ENCODE measurements around the gene PTPRR.

Gene PTPRR

GRCh38 chr12:70619471-70620152, 300.9 kb downstream of the PTPRR start:
- Mint-ChIP-seq H3K36me3 (ENCODE audit: insufficient read depth) (no peaks in the 10 kb centered on the region), H3K27ac (ENCODE audit: low read depth) (no peak overlapping the region), H3K4me1 (no peaks in the 10 kb centered on the region), H3K9me3 (no peaks in the 10 kb centered on the region), H3K27me3 (no peaks in the 10 kb centered on the region), H3K4me3 (no peak overlapping the region)
- DNase-seq (ENCODE audit: low spot score in 2 of 2) (no peak), ATAC-seq (replicated peaks; ENCODE audit: extremely low read depth, poor library complexity, severe bottlenecking) (no peak)

- no peak overlapping the region for H3K4me3 Mint-ChIP-seq
- no peaks in the 10 kb centered on the region for H3K9me3 Mint-ChIP-seq
- H3K36me3 Mint-ChIP-seq (ENCODE audit: insufficient read depth): no peaks in the 10 kb centered on the region
- H3K27ac Mint-ChIP-seq (ENCODE audit: low read depth): no peak overlapping the region
- no peak for ATAC-seq (replicated peaks; ENCODE audit: extremely low read depth, poor library complexity, severe bottlenecking)
- no peak for DNase-seq (ENCODE audit: low spot score in 2 of 2)
- H3K27me3 Mint-ChIP-seq: peaks cover 5% of the 10 kb centered on the region
- H3K4me1 Mint-ChIP-seq: no peaks in the 10 kb centered on the region
Observed at GRCh38 chr12:70618371-70618770, 302.2 kb downstream of the PTPRR start.

GRCh38 chr12:70617450-70617849, 303.1 kb downstream of the PTPRR start:
- Mint-ChIP-seq H3K27ac (ENCODE audit: low read depth) (no peak overlapping the region), H3K4me1 (no peaks in the 10 kb centered on the region), H3K9me3 (no peaks in the 10 kb centered on the region), H3K36me3 (ENCODE audit: insufficient read depth) (no peaks in the 10 kb centered on the region), H3K27me3 (peaks cover 7% of the 10 kb centered on the region), H3K4me3 (no peak overlapping the region)
- no peak for ATAC-seq (replicated peaks; ENCODE audit: extremely low read depth, poor library complexity, severe bottlenecking)
- DNase-seq (ENCODE audit: low spot score in 2 of 2): no peak

GRCh38 chr12:70615174-70615866, 305.2 kb downstream of the PTPRR start:
- DNase-seq (ENCODE audit: low spot score in 2 of 2) (no peak), ATAC-seq (replicated peaks; ENCODE audit: extremely low read depth, poor library complexity, severe bottlenecking) (no peak)
- Mint-ChIP-seq H3K4me1 (peaks cover 4% of the 10 kb centered on the region), H3K36me3 (ENCODE audit: insufficient read depth) (no peaks in the 10 kb centered on the region), H3K27me3 (peaks cover 26% of the 10 kb centered on the region), H3K9me3 (no peaks in the 10 kb centered on the region), H3K4me3 (no peak overlapping the region), H3K27ac (ENCODE audit: low read depth) (no peak overlapping the region)

- no peak for ATAC-seq (replicated peaks; ENCODE audit: extremely low read depth, poor library complexity, severe bottlenecking)
- H3K9me3 Mint-ChIP-seq: no peaks in the 10 kb centered on the region
- H3K36me3 Mint-ChIP-seq (ENCODE audit: insufficient read depth): no peaks in the 10 kb centered on the region
- H3K4me3 Mint-ChIP-seq: peak overlapping the region; percentile 50
- H3K27me3 Mint-ChIP-seq: peaks cover 39% of the 10 kb centered on the region
- H3K4me1 Mint-ChIP-seq: peaks cover 6% of the 10 kb centered on the region
- peak overlapping the region; percentile 9 for H3K27ac Mint-ChIP-seq (ENCODE audit: low read depth)
- DNase-seq (ENCODE audit: low spot score in 2 of 2): no peak
Observed at GRCh38 chr12:70609739-70610491, 310.6 kb downstream of the PTPRR start.

- Mint-ChIP-seq H3K4me3 (peak overlapping the region; percentile 50), H3K27me3 (peaks cover 39% of the 10 kb centered on the region), H3K9me3 (no peaks in the 10 kb centered on the region), H3K36me3 (ENCODE audit: insufficient read depth) (no peaks in the 10 kb centered on the region), H3K27ac (ENCODE audit: low read depth) (no peak overlapping the region), H3K4me1 (peaks cover 6% of the 10 kb centered on the region)
- no peak for ATAC-seq (replicated peaks; ENCODE audit: extremely low read depth, poor library complexity, severe bottlenecking)
- no peak for DNase-seq (ENCODE audit: low spot score in 2 of 2)
Observed at GRCh38 chr12:70609203-70609602, 311.3 kb downstream of the PTPRR start.

- ATAC-seq (replicated peaks; ENCODE audit: extremely low read depth, poor library complexity, severe bottlenecking) (no peak), DNase-seq (ENCODE audit: low spot score in 2 of 2) (no peak)
- H3K9me3 Mint-ChIP-seq: no peaks in the 10 kb centered on the region
- peaks cover 32% of the 10 kb centered on the region for H3K27me3 Mint-ChIP-seq
- H3K4me1 Mint-ChIP-seq: peaks cover 6% of the 10 kb centered on the region
- H3K27ac Mint-ChIP-seq (ENCODE audit: low read depth): no peak overlapping the region
- no peaks in the 10 kb centered on the region for H3K36me3 Mint-ChIP-seq (ENCODE audit: insufficient read depth)
- no peak overlapping the region for H3K4me3 Mint-ChIP-seq
Observed at GRCh38 chr12:70608184-70608583, 312.4 kb downstream of the PTPRR start.

- no peak for ATAC-seq (replicated peaks; ENCODE audit: extremely low read depth, poor library complexity, severe bottlenecking)
- Mint-ChIP-seq H3K27ac (ENCODE audit: low read depth) (no peak overlapping the region), H3K36me3 (ENCODE audit: insufficient read depth) (no peaks in the 10 kb centered on the region), H3K27me3 (peaks cover 29% of the 10 kb centered on the region), H3K4me1 (peaks cover 6% of the 10 kb centered on the region), H3K4me3 (no peak overlapping the region), H3K9me3 (no peaks in the 10 kb centered on the region)
- DNase-seq (ENCODE audit: low spot score in 2 of 2): no peak
Observed at GRCh38 chr12:70607107-70607506, 313.4 kb downstream of the PTPRR start.

GRCh38 chr12:70605976-70606375, 314.6 kb downstream of the PTPRR start:
- no peak for DNase-seq (ENCODE audit: low spot score in 2 of 2)
- no peak for ATAC-seq (replicated peaks; ENCODE audit: extremely low read depth, poor library complexity, severe bottlenecking)

GRCh38 chr12:70604662-70605061, 315.9 kb downstream of the PTPRR start:
- H3K4me1 Mint-ChIP-seq: no peaks in the 10 kb centered on the region
- no peak overlapping the region for H3K27ac Mint-ChIP-seq (ENCODE audit: low read depth)
- no peak for ATAC-seq (replicated peaks; ENCODE audit: extremely low read depth, poor library complexity, severe bottlenecking)
- no peak for DNase-seq (ENCODE audit: low spot score in 2 of 2)
- no peaks in the 10 kb centered on the region for H3K9me3 Mint-ChIP-seq
- H3K36me3 Mint-ChIP-seq (ENCODE audit: insufficient read depth): no peaks in the 10 kb centered on the region
- no peak overlapping the region for H3K4me3 Mint-ChIP-seq
- peaks cover 8% of the 10 kb centered on the region for H3K27me3 Mint-ChIP-seq

More at GRCh38 chr12:70605976-70606375, 314.6 kb downstream of the PTPRR start:
- H3K4me1 Mint-ChIP-seq: peaks cover 6% of the 10 kb centered on the region
- H3K4me3 Mint-ChIP-seq: no peak overlapping the region
- no peak overlapping the region for H3K27ac Mint-ChIP-seq (ENCODE audit: low read depth)
- no peaks in the 10 kb centered on the region for H3K9me3 Mint-ChIP-seq
- no peaks in the 10 kb centered on the region for H3K36me3 Mint-ChIP-seq (ENCODE audit: insufficient read depth)
- peaks cover 19% of the 10 kb centered on the region for H3K27me3 Mint-ChIP-seq

- H3K27ac Mint-ChIP-seq (ENCODE audit: low read depth): no peak overlapping the region
- no peak overlapping the region for H3K4me3 Mint-ChIP-seq
- H3K4me1 Mint-ChIP-seq: no peaks in the 10 kb centered on the region
- DNase-seq (ENCODE audit: low spot score in 2 of 2) (no peak), ATAC-seq (replicated peaks; ENCODE audit: extremely low read depth, poor library complexity, severe bottlenecking) (no peak)
- H3K9me3 Mint-ChIP-seq: no peaks in the 10 kb centered on the region
- H3K36me3 Mint-ChIP-seq (ENCODE audit: insufficient read depth): no peaks in the 10 kb centered on the region
- peaks cover 8% of the 10 kb centered on the region for H3K27me3 Mint-ChIP-seq
Observed at GRCh38 chr12:70603044-70603443, 317.5 kb downstream of the PTPRR start.

- ATAC-seq (replicated peaks; ENCODE audit: extremely low read depth, poor library complexity, severe bottlenecking) (no peak), DNase-seq (ENCODE audit: low spot score in 2 of 2) (no peak)
- no peak overlapping the region for H3K4me3 Mint-ChIP-seq
- H3K4me1 Mint-ChIP-seq: no peaks in the 10 kb centered on the region
- no peaks in the 10 kb centered on the region for H3K9me3 Mint-ChIP-seq
- H3K36me3 Mint-ChIP-seq (ENCODE audit: insufficient read depth): no peaks in the 10 kb centered on the region
- H3K27me3 Mint-ChIP-seq: no peaks in the 10 kb centered on the region
- H3K27ac Mint-ChIP-seq (ENCODE audit: low read depth): no peak overlapping the region
Observed at GRCh38 chr12:70598467-70599193, 321.9 kb downstream of the PTPRR start.

Data from central memory CD8-positive, alpha-beta T cell (primary cell).